GM12872 (cell line): ENCODE results near the gene CXCR4.

Experiments used
- CTCF ChIP-seq: IDR thresholded peaks from 3 replicates; pipeline ENCODE4 v1.5.1; 2011; ENCODE audit warnings: low read depth, mild to moderate bottlenecking, low read length, moderate library complexity; ENCODE audit not compliant: insufficient read depth

Gene CXCR4

GRCh38 chr2:136116813-136117390 is 1.0 kb downstream of the CXCR4 start:
- no peak for TF ChIP-seq CTCF

- TF ChIP-seq CTCF: 0 out of 3 replicates have a peak, but pooled peaks have one; percentile 6
Measured at GRCh38 chr2:136116151-136116812, 1.7 kb downstream of the CXCR4 start.

DNA sequence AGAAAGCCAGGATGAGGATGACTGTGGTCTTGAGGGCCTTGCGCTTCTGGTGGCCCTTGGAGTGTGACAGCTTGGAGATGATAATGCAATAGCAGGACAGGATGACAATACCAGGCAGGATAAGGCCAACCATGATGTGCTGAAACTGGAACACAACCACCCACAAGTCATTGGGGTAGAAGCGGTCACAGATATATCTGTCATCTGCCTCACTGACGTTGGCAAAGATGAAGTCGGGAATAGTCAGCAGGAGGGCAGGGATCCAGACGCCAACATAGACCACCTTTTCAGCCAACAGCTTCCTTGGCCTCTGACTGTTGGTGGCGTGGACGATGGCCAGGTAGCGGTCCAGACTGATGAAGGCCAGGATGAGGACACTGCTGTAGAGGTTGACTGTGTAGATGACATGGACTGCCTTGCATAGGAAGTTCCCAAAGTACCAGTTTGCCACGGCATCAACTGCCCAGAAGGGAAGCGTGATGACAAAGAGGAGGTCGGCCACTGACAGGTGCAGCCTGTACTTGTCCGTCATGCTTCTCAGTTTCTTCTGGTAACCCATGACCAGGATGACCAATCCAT is 2.7 kb downstream of the CXCR4 start:
- TF ChIP-seq CTCF: no peak

- no peak for TF ChIP-seq CTCF
Measured at GRCh38 chr2:136114382-136114781, 3.6 kb downstream of the CXCR4 start.

DNA sequence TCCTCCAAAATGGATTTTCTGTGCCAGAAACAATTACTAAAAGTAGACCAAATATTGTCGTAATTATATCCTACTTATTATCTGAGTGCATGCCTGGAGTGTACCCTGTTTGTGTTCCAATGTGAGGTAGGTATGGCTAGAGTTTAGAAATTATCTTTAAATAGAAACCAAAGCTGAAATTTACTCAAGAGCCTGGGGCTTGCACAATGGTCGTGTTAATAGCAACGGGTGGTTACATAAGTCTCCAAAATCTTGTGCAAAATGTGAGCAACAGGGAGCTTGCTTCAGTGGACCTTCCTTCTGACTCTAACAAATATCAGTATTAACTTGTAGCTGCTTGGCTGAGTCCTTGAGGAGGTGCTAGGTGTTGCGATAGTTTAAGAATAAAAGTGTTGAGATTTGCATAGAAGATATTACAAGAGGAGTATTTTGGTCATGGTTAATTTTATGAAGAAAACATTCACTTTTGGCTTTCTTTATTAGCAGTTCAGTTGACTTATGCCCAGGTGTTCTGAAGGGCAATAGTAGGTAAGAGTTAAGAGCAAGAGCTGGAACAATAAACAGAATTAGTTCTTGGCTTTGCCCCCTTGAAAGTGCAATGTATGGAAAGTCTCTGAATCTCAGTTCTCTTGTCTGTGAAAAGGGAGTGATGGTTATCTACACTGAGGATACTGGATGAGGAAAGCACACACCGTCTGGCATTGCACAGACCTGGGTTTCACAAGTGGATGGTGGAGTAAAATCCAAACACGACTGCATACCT is 4.6 kb downstream of the CXCR4 start:
- TF ChIP-seq CTCF: no peak

DNA sequence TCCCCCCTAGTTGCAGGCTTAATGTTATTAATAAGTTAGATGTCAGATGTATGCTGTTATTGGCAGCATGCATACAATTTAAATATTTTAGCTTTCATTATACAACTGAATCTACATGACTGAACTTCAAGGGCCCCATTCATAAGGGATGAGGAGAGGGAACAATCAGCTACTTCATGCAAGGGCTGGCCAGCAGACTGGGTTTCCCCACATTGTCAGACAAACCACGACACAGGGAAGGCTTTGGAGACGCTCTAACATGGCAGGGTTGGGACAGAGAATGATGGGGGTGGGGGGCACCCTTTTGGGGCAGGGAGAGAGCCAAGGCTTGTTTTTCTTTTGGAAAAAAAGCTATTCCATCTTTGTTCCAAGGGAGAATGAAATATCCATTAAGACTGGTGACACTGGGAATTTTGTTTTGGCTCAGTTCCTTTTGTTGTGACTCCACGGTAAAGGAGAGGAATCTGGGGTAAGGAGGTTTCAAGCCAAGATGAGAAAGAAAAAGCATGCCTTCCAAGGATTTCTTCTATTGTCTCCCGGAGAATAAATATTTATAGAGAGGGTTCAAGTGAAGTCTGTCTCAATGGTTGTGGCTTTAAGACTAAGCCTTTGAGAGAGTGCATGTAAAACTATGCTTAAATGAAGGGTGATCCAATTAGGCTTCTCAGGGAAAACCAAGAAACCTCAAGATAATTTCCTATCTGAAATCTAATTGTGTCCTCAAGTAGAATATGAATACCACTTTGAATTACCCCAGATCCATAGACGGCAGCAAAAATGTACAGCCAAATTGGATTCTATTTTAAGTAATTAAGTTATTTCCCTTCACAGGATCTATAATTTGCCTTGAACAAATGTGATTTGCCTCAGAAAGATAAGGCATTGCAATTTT is 5.4 kb downstream of the CXCR4 start:
- no peak for TF ChIP-seq CTCF
